K562 (cell line): ENCODE data around the gene SUMF1. TPM values are rescaled to one million over a fixed set of nuclear protein-coding genes. Genes with fewer than 3 reads are reported as not detected.

Experiments used
- ATF1 ChIP-seq, 2 experiments: fragments of 450-650 bp in 1 of 2; IDR thresholded peaks; 2 replicates each; pipeline ENCODE4 v1.6.1; 2016; ENCODE audit warnings: missing compliant biosample characterization in 1 of 2, missing genetic modification characterization in 1 of 2
- BRD4 ChIP-seq: fragments of 200-600 bp; sonication (generic); IDR thresholded peaks from 2 replicates; pipeline ENCODE4 v1.6.1; 2017; ENCODE audit warnings: inconsistent platforms
- CCNT2 ChIP-seq: IDR thresholded peaks from 2 replicates; pipeline ENCODE4 v1.6.1; 2011; ENCODE audit warnings: borderline replicate concordance, low read depth, mild to moderate bottlenecking, moderate library complexity, mixed read lengths, low read length; ENCODE audit not compliant: insufficient read length; ENCODE audit errors: extremely low read depth
- CXXC5 ChIP-seq: fragments of 250-450 bp; sonication (Bioruptor Pico); IDR thresholded peaks from 2 replicates; pipeline ENCODE4 v1.8.0; 2022; ENCODE audit warnings: inconsistent platforms, mild to moderate bottlenecking, moderate library complexity
- MCM5 ChIP-seq: fragments of 450-650 bp; IDR thresholded peaks from 2 replicates; pipeline ENCODE4 v1.6.1; 2016; ENCODE audit warnings: low read depth
- NELFE ChIP-seq: IDR thresholded peaks from 2 replicates; pipeline ENCODE4 v1.6.1; 2011; ENCODE audit warnings: mild to moderate bottlenecking; ENCODE audit not compliant: insufficient read depth, insufficient read length
- RBM34 ChIP-seq: fragments of 200-400 bp; formaldehyde crosslinking; IDR thresholded peaks from 2 replicates; pipeline ENCODE4 v1.6.1; 2018; ENCODE audit warnings: low read length, borderline replicate concordance; ENCODE audit not compliant: insufficient read depth
- SOX6 ChIP-seq: fragments of 450-650 bp; IDR thresholded peaks from 2 replicates; pipeline ENCODE4 v1.6.1; 2014; ENCODE audit warnings: mild to moderate bottlenecking
- ZEB2 ChIP-seq: fragments of 450-650 bp; IDR thresholded peaks from 2 replicates; pipeline ENCODE4 v1.6.1; 2016
- ZKSCAN8 ChIP-seq: fragments of 200-800 bp; sonication (Bioruptor generic); IDR thresholded peaks from 2 replicates; pipeline ENCODE4 v1.6.1; 2016; ENCODE audit warnings: missing genetic modification characterization, missing compliant biosample characterization
- ZNF184 ChIP-seq: sonication (generic); formaldehyde crosslinking; IDR thresholded peaks from 2 replicates; pipeline ENCODE4 v1.5.0; 2020; ENCODE audit warnings: missing genetic modification reagents
- ZNF311 ChIP-seq: fragments of 250-450 bp; sonication (Bioruptor Pico); IDR thresholded peaks from 2 replicates; pipeline ENCODE4 v1.4.0; 2020; ENCODE audit warnings: mild to moderate bottlenecking, moderate library complexity
- ZNF431 ChIP-seq: sonication (generic); formaldehyde crosslinking; IDR thresholded peaks from 2 replicates; pipeline ENCODE4 v1.8.0; 2022; ENCODE audit warnings: mild to moderate bottlenecking, missing genetic modification reagents
- ZNF707 ChIP-seq: fragments of 250-450 bp; sonication (Bioruptor Pico); conservative IDR thresholded peaks from 2 replicates; pipeline ENCODE4 v1.8.0; 2022; ENCODE audit warnings: inconsistent platforms, mild to moderate bottlenecking, moderate library complexity
- ZNF77 ChIP-seq: fragments of 250-450 bp; sonication (Bioruptor Pico); IDR thresholded peaks from 2 replicates; pipeline ENCODE4 v1.5.0; 2020
- polyA plus RNA-seq, 8 experiments: library from polyadenylated mRNA; depleted of rRNA in 4 of 8; stranded (reverse) in 5 of 8; unstranded in 3 of 8; fragments of >200 nt; fragmentation: Nextera tagmentation in 2 of 8; fragmentation: Illumina TruSeq in 1 of 8; extraction: Ambion mirVana in 2 of 8; extraction: Trizol in 1 of 8; gene quantifications; 2 replicates each; pipeline versions ENCODE4 v1.2.1 to v1.2.3, GENCODE V29; 2011 to 2014; ENCODE audit warnings: inconsistent platforms in 1 of 8, missing spikeins in 1 of 8
- total RNA-seq, 7 experiments: library from RNA; depleted of rRNA in 6 of 7; stranded (reverse); fragments of >200 nt in 6 of 7; fragmentation: Illumina TruSeq in 2 of 7; extraction: Trizol in 2 of 7; gene quantifications; 2 replicates each; pipeline versions ENCODE4 v1.2.1 to v1.2.3, GENCODE V29; 2011 to 2021; ENCODE audit warnings: low replicate concordance in 1 of 7
- TF ChIP-seq, protein P1 (sequence below): fragments of 200-800 bp; sonication (Bioruptor generic); IDR thresholded peaks from 2 replicates; pipeline ENCODE4 v1.6.1; 2016; ENCODE audit warnings: missing genetic modification characterization, missing compliant biosample characterization
- TF ChIP-seq, protein P2 (sequence below): sonication (generic); formaldehyde crosslinking; IDR thresholded peaks from 2 replicates; pipeline ENCODE4 v1.8.1; 2023; ENCODE audit warnings: mild to moderate bottlenecking, missing genetic modification reagents
- TF ChIP-seq, protein P3 (sequence below): fragments of 450-650 bp; IDR thresholded peaks from 2 replicates; pipeline ENCODE4 v1.6.1; 2016; ENCODE audit warnings: antibody characterized with exemption
- TF ChIP-seq, protein P4 (sequence below): sonication (generic); formaldehyde crosslinking; IDR thresholded peaks from 2 replicates; pipeline ENCODE4 v1.9.0; 2022; ENCODE audit warnings: mild to moderate bottlenecking, missing genetic modification reagents

Gene SUMF1
- total and polyA plus RNA-seq, 9 of the 15 experiments (the other 6 are each of a cell fraction or from before 2014, with no cell fraction given): 1.3 to 7.4 (median 4.2) TPM

DNA sequence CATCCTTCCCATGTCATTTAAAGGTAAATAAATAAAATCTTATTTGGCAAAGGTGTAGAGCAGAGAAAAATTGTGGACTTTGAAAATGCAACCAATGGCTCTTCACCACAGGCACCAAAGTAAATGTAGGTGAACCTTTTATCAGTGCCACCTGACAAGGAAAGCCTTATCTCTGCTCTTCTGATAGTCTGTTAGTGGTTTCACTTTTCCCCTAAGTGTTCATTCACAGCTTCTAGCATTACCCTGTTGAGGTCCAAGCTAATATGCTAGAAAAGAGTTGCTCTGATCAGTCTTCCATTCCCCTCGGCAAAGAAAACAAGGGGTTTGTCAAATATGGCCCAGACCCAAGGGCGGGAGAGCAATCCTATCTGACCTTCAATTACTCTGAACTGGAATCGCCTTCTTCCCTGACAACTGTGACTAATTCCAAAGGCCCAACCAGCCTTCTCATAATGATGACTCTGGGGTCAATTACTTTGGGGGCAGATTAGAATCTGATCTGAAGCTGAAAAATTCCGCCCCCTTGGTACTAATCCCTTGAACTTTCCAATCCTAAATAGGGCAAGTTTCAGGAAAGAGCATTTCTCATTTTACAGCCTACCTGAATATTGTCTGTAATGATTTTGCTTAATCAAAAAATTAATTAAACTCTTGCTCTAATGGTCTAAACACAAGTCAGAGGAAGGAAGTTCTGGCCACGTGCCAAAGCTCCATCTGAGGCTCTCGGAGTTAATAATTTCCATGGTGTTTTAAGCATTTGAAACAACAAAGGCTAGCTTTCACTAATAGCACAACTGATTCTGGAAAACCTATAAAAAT is 111.5 kb downstream of the SUMF1 start (continued):
- TF ChIP-seq, protein P1, sequence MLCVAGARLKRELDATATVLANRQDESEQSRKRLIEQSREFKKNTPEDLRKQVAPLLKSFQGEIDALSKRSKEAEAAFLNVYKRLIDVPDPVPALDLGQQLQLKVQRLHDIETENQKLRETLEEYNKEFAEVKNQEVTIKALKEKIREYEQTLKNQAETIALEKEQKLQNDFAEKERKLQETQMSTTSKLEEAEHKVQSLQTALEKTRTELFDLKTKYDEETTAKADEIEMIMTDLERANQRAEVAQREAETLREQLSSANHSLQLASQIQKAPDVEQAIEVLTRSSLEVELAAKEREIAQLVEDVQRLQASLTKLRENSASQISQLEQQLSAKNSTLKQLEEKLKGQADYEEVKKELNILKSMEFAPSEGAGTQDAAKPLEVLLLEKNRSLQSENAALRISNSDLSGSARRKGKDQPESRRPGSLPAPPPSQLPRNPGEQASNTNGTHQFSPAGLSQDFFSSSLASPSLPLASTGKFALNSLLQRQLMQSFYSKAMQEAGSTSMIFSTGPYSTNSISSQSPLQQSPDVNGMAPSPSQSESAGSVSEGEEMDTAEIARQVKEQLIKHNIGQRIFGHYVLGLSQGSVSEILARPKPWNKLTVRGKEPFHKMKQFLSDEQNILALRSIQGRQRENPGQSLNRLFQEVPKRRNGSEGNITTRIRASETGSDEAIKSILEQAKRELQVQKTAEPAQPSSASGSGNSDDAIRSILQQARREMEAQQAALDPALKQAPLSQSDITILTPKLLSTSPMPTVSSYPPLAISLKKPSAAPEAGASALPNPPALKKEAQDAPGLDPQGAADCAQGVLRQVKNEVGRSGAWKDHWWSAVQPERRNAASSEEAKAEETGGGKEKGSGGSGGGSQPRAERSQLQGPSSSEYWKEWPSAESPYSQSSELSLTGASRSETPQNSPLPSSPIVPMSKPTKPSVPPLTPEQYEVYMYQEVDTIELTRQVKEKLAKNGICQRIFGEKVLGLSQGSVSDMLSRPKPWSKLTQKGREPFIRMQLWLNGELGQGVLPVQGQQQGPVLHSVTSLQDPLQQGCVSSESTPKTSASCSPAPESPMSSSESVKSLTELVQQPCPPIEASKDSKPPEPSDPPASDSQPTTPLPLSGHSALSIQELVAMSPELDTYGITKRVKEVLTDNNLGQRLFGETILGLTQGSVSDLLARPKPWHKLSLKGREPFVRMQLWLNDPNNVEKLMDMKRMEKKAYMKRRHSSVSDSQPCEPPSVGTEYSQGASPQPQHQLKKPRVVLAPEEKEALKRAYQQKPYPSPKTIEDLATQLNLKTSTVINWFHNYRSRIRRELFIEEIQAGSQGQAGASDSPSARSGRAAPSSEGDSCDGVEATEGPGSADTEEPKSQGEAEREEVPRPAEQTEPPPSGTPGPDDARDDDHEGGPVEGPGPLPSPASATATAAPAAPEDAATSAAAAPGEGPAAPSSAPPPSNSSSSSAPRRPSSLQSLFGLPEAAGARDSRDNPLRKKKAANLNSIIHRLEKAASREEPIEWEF (CRISPR knock-in tag): no peak
- TF ChIP-seq ATF1 (CRISPR knock-in tag; IDR thresholded peaks at IDR 0.05) (no peak), ATF1 (tag; IDR thresholded peaks at IDR 0.05) (no peak), ZNF431 (CRISPR knock-in tag) (no peak), ZKSCAN8 (CRISPR knock-in tag) (no peak), ZEB2 (peak; percentile 83), CCNT2 (peak; percentile 21), BRD4 (no peak), ZNF707 (CRISPR knock-in tag) (no peak), SOX6 (peak; percentile 66; the same call in 1 of the 2 replicates), MCM5 (no peak), NELFE (no peak), RBM34 (no peak), CXXC5 (CRISPR knock-in tag) (0 out of 2 replicates have a peak, but pooled peaks have one; percentile 27), ZNF311 (CRISPR knock-in tag) (no peak), ZNF184 (CRISPR knock-in tag) (no peak), ZNF77 (CRISPR knock-in tag) (no peak)
- TF ChIP-seq, protein P2, sequence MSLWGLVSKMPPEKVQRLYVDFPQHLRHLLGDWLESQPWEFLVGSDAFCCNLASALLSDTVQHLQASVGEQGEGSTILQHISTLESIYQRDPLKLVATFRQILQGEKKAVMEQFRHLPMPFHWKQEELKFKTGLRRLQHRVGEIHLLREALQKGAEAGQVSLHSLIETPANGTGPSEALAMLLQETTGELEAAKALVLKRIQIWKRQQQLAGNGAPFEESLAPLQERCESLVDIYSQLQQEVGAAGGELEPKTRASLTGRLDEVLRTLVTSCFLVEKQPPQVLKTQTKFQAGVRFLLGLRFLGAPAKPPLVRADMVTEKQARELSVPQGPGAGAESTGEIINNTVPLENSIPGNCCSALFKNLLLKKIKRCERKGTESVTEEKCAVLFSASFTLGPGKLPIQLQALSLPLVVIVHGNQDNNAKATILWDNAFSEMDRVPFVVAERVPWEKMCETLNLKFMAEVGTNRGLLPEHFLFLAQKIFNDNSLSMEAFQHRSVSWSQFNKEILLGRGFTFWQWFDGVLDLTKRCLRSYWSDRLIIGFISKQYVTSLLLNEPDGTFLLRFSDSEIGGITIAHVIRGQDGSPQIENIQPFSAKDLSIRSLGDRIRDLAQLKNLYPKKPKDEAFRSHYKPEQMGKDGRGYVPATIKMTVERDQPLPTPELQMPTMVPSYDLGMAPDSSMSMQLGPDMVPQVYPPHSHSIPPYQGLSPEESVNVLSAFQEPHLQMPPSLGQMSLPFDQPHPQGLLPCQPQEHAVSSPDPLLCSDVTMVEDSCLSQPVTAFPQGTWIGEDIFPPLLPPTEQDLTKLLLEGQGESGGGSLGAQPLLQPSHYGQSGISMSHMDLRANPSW (CRISPR knock-in tag): no peak
- TF ChIP-seq, protein P3, sequence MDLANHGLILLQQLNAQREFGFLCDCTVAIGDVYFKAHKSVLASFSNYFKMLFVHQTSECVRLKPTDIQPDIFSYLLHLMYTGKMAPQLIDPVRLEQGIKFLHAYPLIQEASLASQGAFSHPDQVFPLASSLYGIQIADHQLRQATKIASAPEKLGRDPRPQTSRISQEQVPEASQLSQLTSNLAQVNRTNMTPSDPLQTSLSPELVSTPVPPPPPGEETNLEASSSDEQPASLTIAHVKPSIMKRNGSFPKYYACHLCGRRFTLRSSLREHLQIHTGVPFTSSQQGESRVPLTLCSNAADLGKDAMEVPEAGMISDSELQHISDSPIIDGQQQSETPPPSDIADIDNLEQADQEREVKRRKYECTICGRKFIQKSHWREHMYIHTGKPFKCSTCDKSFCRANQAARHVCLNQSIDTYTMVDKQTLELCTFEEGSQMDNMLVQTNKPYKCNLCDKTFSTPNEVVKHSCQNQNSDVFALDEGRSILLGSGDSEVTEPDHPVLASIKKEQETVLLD: no peak
- TF ChIP-seq, protein P4, sequence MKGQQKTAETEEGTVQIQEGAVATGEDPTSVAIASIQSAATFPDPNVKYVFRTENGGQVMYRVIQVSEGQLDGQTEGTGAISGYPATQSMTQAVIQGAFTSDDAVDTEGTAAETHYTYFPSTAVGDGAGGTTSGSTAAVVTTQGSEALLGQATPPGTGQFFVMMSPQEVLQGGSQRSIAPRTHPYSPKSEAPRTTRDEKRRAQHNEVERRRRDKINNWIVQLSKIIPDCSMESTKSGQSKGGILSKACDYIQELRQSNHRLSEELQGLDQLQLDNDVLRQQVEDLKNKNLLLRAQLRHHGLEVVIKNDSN (CRISPR knock-in tag): no peak
